Aorta (tissue), 5 donors: ENCODE results near the gene SH2D3C. TPM values are rescaled to one million over a fixed set of nuclear protein-coding genes. Genes with fewer than 3 reads are reported as not detected.
"Not testable (repeated sequence)": the region's sequence is repeated elsewhere in the genome, so short reads cannot be mapped to it uniquely, and the experiment has no call there.

Experiments used
- ATAC-seq: fragments of 200-7000 bp; cut with Tn5 transposase; one replicate; pipeline ENCODE4 v1.9.1; 2022; ENCODE audit warnings: moderate library complexity; ENCODE audit not compliant: low FRiP score
- DNase-seq, 2 donors: peaks; one replicate each; pipeline ENCODE4 v3.0.0-alpha.2; 2020
- H3K27ac ChIP-seq, 2 donors: one replicate each; pipeline ENCODE4 v1.5.1; 2013; ENCODE audit warnings: low read length in 2 of 2, mild to moderate bottlenecking in 2 of 2, moderate library complexity in 2 of 2, control low read depth in 1 of 2, inconsistent platforms in 1 of 2, low read depth in 1 of 2
- H3K27me3 ChIP-seq, 2 donors: one replicate each; pipeline ENCODE4 v1.6.1; 2013; ENCODE audit warnings: control low read depth in 1 of 2, low read length in 1 of 2, mild to moderate bottlenecking in 1 of 2, moderate library complexity in 1 of 2; ENCODE audit not compliant: insufficient read depth in 2 of 2, control insufficient read depth in 1 of 2
- H3K36me3 ChIP-seq, 2 donors: one replicate each; pipeline ENCODE4 v1.6.1; 2013; ENCODE audit warnings: control low read depth in 1 of 2, low read length in 1 of 2, mild to moderate bottlenecking in 1 of 2; ENCODE audit not compliant: insufficient read depth in 2 of 2, control insufficient read depth in 1 of 2
- H3K4me1 ChIP-seq, 2 donors: one replicate each; pipeline ENCODE4 v1.6.1; 2013; ENCODE audit warnings: low read length in 2 of 2, control low read depth in 1 of 2, mild to moderate bottlenecking in 1 of 2, moderate library complexity in 1 of 2; ENCODE audit not compliant: insufficient read depth in 2 of 2, control insufficient read depth in 1 of 2
- H3K4me3 ChIP-seq, 2 donors: one replicate each; pipeline ENCODE4 v1.5.1; 2013; ENCODE audit warnings: low read length in 2 of 2, control low read depth in 1 of 2, mild to moderate bottlenecking in 1 of 2
- H3K9me3 ChIP-seq: one replicate; pipeline ENCODE4 v1.6.1; 2013; ENCODE audit warnings: mild to moderate bottlenecking, low read length; ENCODE audit not compliant: control insufficient read depth
- WGBS, 2 donors: extraction: QIAGEN DNeasy Blood & Tissue Kit; methylation state at CpG; one replicate each; pipeline ENCODE4 v1.1.7; 2013; 5-methylcytosine and 5-hydroxymethylcytosine counted together
- intact Hi-C, 2 donors: fragments of 100-400 bp; cut with DNase I; formaldehyde crosslinking; loops; one replicate each; pipeline versions ENCODE4 v1.14.2 to v1.15.0; 2022
- polyA plus RNA-seq, 2 donors: library from polyadenylated mRNA; stranded (reverse); fragments of 200-250 nt; gene quantifications; one replicate each; pipeline ENCODE4 v1.2.3, GENCODE V29; 2013
- total RNA-seq, 2 donors: library from RNA; stranded (reverse); fragmentation: NEBNext Ultra II Directional; extraction: Animal tissue kit (Norgen Biotek cat#: 25700); gene quantifications; one replicate each; pipeline ENCODE4 v1.2.1, GENCODE V29; 2021
- donor health status: healthy with polysubstance abuse.
- donor health status: Bipolar disorder and iron deficiency.
- donor health status: DM: no; HTN: no; CAD: no.
- donor health status: DM: no; HTN: no; CAD: no.
- donor health status: DM: yes; HTN: yes; CAD: no.

SH2D3C gene
- total and polyA plus RNA-seq, 4 donors: 0.13 to 34.8 (median 10.8) TPM

GRCh38 chr9:127788337-127789011 lies 10.0 kb upstream of the SH2D3C start:
- Histone ChIP-seq H3K4me3 (no peak overlapping the region), H3K9me3 (no peaks in the 10 kb centered on the region), H3K27ac (no peak overlapping the region), H3K36me3 (peaks cover 4 to 8% of the 10 kb centered on the region in 2 donors), H3K4me1 (no peaks in the 10 kb centered on the region), H3K27me3 (no peaks in the 10 kb centered on the region)
- DNase-seq (no peak), ATAC-seq (no peak)
- WGBS, 2 donors: 85 to 86% methylated on average over 26 of the region's 26 CpGs
- intact Hi-C loops: loop anchor here (5.0 kb wide), 2 partner anchors 84 to 129 kb away; partner anchors contain the start of gene ST6GALNAC4 (in 1 of the 2)

DNA sequence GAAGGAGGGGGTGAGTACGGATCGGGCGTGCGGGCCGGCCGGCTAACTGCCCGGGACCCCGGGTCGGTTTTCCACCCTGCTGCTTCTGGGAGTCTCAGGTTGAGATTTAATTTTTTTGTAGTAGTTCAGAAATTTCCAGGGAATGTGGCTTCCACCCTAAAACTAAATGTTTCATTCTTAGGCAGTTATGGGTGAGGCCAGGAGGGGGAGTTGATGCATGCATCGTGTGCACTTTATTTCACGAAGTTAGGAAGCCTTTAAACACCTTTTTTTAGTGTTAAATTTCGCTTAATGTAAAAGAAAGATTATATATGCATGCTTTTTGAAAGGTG lies 8.3 kb upstream of the SH2D3C start:
- H3K36me3 ChIP-seq: peaks cover 4 to 8% of the 10 kb centered on the region in 2 donors
- WGBS, 2 donors: 1% methylated on average over 12 of the region's 12 CpGs
- no peak overlapping the region for H3K27ac ChIP-seq
- no peaks in the 10 kb centered on the region for H3K9me3 ChIP-seq
- DNase-seq (no peak), ATAC-seq (no peak)
- no peaks in the 10 kb centered on the region for H3K27me3 ChIP-seq
- H3K4me1 ChIP-seq: no peaks in the 10 kb centered on the region
- H3K4me3 ChIP-seq: peak overlapping the region; percentile 97 to 98
- intact Hi-C loops: loop anchor here (5.0 kb wide), 2 partner anchors 86 to 131 kb away; partner anchors contain the start of gene ST6GALNAC4 (in 1 of the 2)

DNA sequence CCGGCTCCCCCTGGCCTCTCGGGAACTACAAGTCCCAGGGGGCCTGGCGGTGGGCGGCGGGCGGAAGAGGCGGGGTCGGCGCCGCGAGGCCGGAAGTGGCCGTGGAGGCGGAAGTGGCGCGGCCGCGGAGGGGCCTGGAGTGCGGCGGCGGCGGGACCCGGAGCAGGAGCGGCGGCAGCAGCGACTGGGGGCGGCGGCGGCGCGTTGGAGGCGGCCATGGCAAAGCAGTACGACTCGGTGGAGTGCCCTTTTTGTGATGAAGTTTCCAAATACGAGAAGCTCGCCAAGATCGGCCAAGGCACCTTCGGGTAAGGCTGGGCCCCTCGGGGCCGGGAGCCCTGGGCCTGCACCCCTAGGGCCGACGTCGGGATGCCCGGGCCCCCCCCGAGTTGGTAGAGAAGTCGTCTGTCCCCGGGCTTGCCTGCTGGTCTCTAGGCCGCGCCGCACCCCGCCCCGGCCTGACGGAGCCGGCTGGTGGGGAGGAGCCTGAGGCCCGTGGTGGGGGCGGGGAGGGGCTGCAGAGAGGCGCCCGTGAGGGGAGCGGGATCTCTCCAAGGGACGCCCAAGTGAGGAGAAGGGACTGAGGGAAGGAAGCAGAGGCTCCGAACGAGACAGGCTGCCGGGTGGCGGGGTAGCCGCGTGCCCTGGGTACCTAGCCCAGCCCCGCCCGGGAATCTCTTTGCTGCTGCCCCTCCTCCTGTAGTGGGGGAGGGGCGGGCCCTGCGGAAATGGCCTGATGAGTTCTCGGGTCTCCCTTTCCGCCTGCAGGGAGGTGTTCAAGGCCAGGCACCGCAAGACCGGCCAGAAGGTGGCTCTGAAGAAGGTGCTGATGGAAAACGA lies 7.7 kb upstream of the SH2D3C start, which contains the start of gene CDK9:
Gene CDK9, plus strand, starts transcription at position 102 of the 840 bp plus-strand sequence. Its CDS starts 115 bp downstream, at position 217.
- H3K4me3 ChIP-seq: peak within 1 kb of the TSS; percentile 97 to 98
- ATAC-seq (peak; percentile 91), DNase-seq (peak; percentile 94 to 96)
- WGBS, 2 donors: 0 to 1% methylated on average over 62 to 75 of the region's 75 CpGs
- no peaks in the 10 kb centered on the region for H3K27me3 ChIP-seq
- H3K36me3 ChIP-seq: peaks cover 4 to 8% of the 10 kb centered on the region in 2 donors
- H3K9me3 ChIP-seq: no peaks in the 10 kb centered on the region
- H3K4me1 ChIP-seq: no peaks in the 10 kb centered on the region
- intact Hi-C loops: loop anchor here (1.0 to 5.0 kb wide), 5 partner anchors 49 to 135 kb away; partner anchors contain the start of genes ST6GALNAC4 (in 1 of the 2) and TOR2A (in 1 of the 2)
- H3K27ac ChIP-seq: peak within 1 kb of the TSS; percentile 60 to 88

DNA sequence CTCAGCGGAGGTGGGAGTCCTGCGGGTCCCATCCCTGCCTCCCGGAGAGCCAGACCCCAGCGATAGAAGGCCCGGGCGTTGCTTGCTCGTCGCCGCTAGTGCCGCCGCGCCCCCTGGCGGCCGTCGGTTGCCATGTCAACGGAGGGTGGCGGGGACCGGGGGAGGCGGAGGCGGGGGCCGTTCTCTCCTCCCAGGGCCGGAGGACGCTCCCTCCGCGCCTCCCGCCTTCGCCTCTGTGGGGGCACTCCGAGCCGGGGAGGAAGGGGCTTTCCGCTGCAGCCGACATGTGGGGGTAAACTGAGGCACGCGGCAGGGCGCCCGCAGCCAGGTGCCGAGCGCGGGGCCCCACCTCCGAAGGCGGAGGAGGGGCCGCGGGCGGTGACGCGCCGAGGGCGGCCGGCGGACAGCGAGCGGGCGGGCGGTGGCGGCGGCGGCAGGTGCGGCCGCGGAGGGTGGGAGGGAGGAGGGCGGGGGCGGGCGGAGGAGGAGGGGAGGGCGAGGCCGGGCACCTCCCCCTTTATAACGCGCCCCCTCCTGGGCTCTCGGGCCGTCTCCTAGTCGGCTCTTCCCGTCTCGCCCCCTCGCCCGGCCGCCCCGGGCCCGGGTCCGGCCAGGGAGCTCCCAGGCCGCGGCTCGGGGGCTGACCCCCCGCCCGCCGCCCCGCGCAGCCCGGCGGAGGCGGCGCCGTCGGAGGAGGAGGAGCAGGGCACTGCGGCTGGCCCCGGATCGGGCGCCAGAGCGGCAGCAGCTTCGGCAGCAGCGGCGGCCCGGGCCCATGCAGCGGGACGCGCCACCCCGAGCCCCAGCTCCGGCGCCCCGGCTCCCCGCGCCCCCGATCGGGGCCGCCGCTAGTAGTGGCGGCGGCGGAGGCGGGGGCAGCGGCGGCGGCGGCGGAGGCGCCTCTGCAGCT lies 6.8 kb upstream of the SH2D3C start:
- DNase-seq (peak; percentile 92 to 97), ATAC-seq (peak; percentile 89)
- Histone ChIP-seq H3K27me3 (no peaks in the 10 kb centered on the region), H3K9me3 (no peaks in the 10 kb centered on the region), H3K4me3 (peak overlapping the region; percentile 92 to 97), H3K36me3 (peaks cover 4 to 8% of the 10 kb centered on the region in 2 donors), H3K4me1 (no peaks in the 10 kb centered on the region), H3K27ac (peak overlapping the region; percentile 60 to 78)
- intact Hi-C loops: loop anchor here (1.0 to 5.0 kb wide), 5 partner anchors 48 to 136 kb away; partner anchors contain the start of genes ST6GALNAC4 (in 1 of the 2) and TOR2A (in 1 of the 2)
- WGBS, 2 donors: 0 to 1% methylated on average over 28 to 120 of the region's 123 CpGs

DNA sequence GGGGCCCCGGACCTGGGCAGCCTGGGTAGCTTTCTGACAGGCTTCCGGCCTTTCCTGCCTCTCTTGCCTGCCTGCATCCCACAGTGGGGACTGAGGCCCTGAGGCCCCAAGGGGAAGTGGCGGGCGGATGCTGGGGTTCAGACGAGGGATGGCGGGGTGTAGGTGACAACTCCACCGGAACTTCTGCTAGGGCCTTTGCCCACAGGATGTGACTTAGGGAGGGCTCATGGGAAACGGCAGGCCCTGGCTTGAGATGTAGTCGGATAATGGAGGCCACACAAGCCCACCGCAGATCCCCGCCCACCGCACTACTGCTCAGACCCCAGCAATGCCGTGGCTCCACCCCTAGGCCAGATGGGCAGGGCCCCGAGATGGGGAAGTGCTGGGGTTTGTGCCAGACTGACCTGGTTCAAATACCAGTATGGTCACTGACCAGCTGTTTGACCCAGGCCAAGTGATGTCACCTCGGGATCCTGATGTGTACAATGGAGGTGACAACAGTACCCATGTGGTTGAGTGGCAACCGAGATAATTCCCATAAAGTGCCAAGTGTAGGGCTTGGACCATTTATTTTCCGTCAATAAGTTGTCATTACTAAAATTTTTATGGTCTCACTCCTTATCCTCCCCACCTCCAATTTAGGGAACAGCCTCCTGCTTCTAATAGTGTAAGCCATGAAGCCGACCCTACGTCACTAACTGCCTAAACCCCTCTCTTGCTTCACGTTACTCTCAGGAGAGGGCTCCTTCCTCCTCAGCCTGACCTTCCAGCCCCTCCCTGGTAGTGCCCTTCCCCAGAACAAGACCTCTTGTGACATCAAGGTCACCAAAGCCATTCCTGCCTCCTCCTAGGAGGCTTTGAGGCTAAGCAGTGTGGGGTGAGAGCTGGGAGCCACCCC lies 4.9 kb upstream of the SH2D3C start:
- WGBS, 2 donors: 78 to 80% methylated on average over 20 of the region's 20 CpGs
- ATAC-seq (no peak), DNase-seq (peak; percentile 73 to 80)
- Histone ChIP-seq H3K27ac (no peak overlapping the region), H3K9me3 (no peaks in the 10 kb centered on the region), H3K4me3 (no peak overlapping the region), H3K36me3 (peaks cover 4% of the 10 kb centered on the region in 2 donors), H3K4me1 (no peaks in the 10 kb centered on the region), H3K27me3 (no peaks in the 10 kb centered on the region)
- intact Hi-C loops: loop anchor here (2.0 kb wide), 2 partner anchors 47 to 137 kb away; no protein-coding TSS in a partner anchor

- intact Hi-C loops: no loop called here
- DNase-seq: no peak
- WGBS, 2 donors: 94 to 97% methylated on average over 4 of the region's 4 CpGs
- no peak for ATAC-seq
- H3K27ac ChIP-seq: no peak overlapping the region
- H3K27me3 ChIP-seq: no peaks in the 10 kb centered on the region
- H3K4me1 ChIP-seq: no peaks in the 10 kb centered on the region
- no peak overlapping the region for H3K4me3 ChIP-seq
- H3K36me3 ChIP-seq: no peaks in the 10 kb centered on the region
- no peaks in the 10 kb centered on the region for H3K9me3 ChIP-seq
Measured at GRCh38 chr9:127781806-127782205, 3.3 kb upstream of the SH2D3C start.

- H3K36me3 ChIP-seq, H3K9me3 ChIP-seq, ATAC-seq, H3K27ac ChIP-seq, H3K27me3 ChIP-seq, H3K4me3 ChIP-seq, intact Hi-C loops, DNase-seq, H3K4me1 ChIP-seq: not testable (repeated sequence)
- WGBS, 2 donors: 92 to 94% methylated on average over 9 of the region's 9 CpGs
Measured at GRCh38 chr9:127780909-127781308, 2.4 kb upstream of the SH2D3C start.
